ENCODE measurements around the gene VAC14. TPM values are rescaled to one million over a fixed set of nuclear protein-coding genes. Genes with fewer than 3 reads are reported as not detected.

VAC14 gene
- total and polyA plus RNA-seq, 3 donors from 2014 or later: 41.0 to 80.5 (median 61.8) TPM

DNA sequence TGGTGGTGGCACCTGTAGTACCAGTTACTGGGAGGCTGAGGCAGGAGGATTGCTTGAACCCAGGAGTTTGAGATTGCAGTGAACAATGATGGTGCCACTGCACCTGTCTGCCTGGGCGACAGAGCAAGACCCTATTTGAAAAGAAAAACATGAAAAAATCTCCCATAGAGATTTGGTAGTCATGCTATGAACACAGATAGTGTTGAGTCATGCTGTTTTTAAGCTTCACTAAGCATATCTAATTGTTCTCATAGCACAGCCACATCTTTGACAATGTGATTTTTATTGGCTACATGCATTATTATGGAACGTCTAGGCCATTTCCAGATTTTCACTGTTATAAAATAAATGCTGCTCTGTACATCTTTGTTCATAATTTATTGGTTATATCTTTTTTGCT is 148.6 kb downstream of the VAC14 start:
- H3K9me3 ChIP-seq: no peaks in the 10 kb centered on the region
- H3K4me1 ChIP-seq: peaks cover 14% of the 10 kb centered on the region
- intact Hi-C loops (cut with DNase I; ENCODE audit: low total_unique reads): loop anchor here (10.0 kb wide), 1 partner anchor 128 kb away; the partner anchor contains the start of genes COG4 and SF3B3
- no peaks in the 10 kb centered on the region for H3K36me3 ChIP-seq (ENCODE audit: low read depth, missing control alignments)
- H3K4me3 ChIP-seq: no peak overlapping the region
- TF ChIP-seq CTCF (IDR thresholded peaks at IDR 0.05): no peak
- TF ChIP-seq POLR2A (IDR thresholded peaks at IDR 0.05): no peak
- DNase-seq: no peak
- no peak overlapping the region for H3K27ac ChIP-seq
- no peaks in the 10 kb centered on the region for H3K27me3 ChIP-seq
- WGBS, 2 donors: 72 to 80% methylated on average over 2 of the region's 2 CpGs

GRCh38 chr16:70651524-70651923 is 149.4 kb downstream of the VAC14 start:
- 94 to 95% methylated on average over 3 of the region's 3 CpGs for WGBS, 2 donors
- DNase-seq: no peak
- Histone ChIP-seq H3K36me3 (ENCODE audit: low read depth, missing control alignments) (no peaks in the 10 kb centered on the region), H3K27ac (no peak overlapping the region), H3K27me3 (no peaks in the 10 kb centered on the region), H3K4me3 (no peak overlapping the region), H3K9me3 (no peaks in the 10 kb centered on the region), H3K4me1 (peaks cover 22% of the 10 kb centered on the region)
- TF ChIP-seq CTCF (IDR thresholded peaks at IDR 0.05): no peak
- no peak for TF ChIP-seq POLR2A (IDR thresholded peaks at IDR 0.05)
- intact Hi-C loops (cut with DNase I; ENCODE audit: low total_unique reads): loop anchor here (10.0 kb wide), 1 partner anchor 127 kb away; the partner anchor contains the start of genes COG4 and SF3B3

GRCh38 chr16:70650216-70650615 is 150.7 kb downstream of the VAC14 start:
- 65 to 85% methylated on average over 4 of the region's 4 CpGs for WGBS, 2 donors
- Histone ChIP-seq H3K4me3 (no peak overlapping the region), H3K27me3 (no peaks in the 10 kb centered on the region), H3K9me3 (no peaks in the 10 kb centered on the region), H3K27ac (no peak overlapping the region), H3K4me1 (peaks cover 26% of the 10 kb centered on the region), H3K36me3 (ENCODE audit: low read depth, missing control alignments) (no peaks in the 10 kb centered on the region)
- no peak for TF ChIP-seq POLR2A (IDR thresholded peaks at IDR 0.05)
- TF ChIP-seq CTCF (IDR thresholded peaks at IDR 0.05): no peak
- intact Hi-C loops (cut with DNase I; ENCODE audit: low total_unique reads): loop anchor here (10.0 kb wide), 1 partner anchor 125 kb away; the partner anchor contains the start of genes COG4 and SF3B3
- DNase-seq: no peak

DNA sequence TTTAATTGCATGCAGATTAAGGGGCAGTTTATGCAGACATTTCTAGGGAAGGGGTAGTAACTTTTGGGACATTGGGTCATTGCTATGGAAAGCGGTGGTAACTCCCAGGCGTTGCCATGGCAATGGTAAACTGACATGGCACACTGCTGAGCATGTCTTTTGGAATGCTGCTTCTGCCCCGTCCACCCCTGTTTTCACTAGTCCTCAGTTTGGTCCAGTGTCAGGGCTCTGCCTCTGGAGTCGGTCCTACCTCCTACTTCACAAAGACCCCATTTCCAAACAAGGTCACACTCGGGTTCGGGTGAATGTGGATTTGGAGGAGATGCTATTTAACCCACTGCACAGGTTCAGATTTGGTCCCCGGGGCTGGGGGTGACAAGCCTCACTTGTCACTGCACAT is 151.7 kb downstream of the VAC14 start:
- no peak for DNase-seq
- no peak for TF ChIP-seq POLR2A (IDR thresholded peaks at IDR 0.05)
- no peak for TF ChIP-seq CTCF (IDR thresholded peaks at IDR 0.05)
- 88 to 90% methylated on average over 7 of the region's 7 CpGs for WGBS, 2 donors
- no peaks in the 10 kb centered on the region for H3K36me3 ChIP-seq (ENCODE audit: low read depth, missing control alignments)
- intact Hi-C loops (cut with DNase I; ENCODE audit: low total_unique reads): no loop called here
- H3K27me3 ChIP-seq: no peaks in the 10 kb centered on the region
- H3K4me3 ChIP-seq: no peak overlapping the region
- H3K27ac ChIP-seq: no peak overlapping the region
- no peaks in the 10 kb centered on the region for H3K9me3 ChIP-seq
- peaks cover 25% of the 10 kb centered on the region for H3K4me1 ChIP-seq

DNA sequence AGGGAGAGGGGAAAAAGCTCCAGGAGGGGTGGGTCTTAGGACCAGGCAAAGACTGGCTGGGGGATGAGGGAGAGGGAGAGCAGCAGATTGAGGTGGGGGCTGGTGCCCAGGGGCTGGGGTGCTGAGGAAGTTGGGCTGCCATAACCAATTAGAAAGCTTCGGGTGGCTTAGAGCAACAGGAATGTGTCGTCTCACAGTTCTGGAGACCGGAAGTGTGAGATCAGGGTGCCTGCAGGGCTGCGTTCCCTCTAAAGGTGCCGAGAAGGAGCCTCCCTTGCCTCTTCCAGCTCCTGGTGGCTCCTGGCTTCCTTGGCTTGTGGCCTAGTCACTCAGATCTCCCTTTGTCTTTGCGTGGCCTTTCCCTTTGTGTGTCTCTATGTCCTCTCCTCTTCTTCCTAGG is 152.4 kb downstream of the VAC14 start:
- TF ChIP-seq POLR2A (IDR thresholded peaks at IDR 0.05) (no peak), CTCF (IDR thresholded peaks at IDR 0.05) (no peak)
- peaks cover 18% of the 10 kb centered on the region for H3K4me1 ChIP-seq
- H3K9me3 ChIP-seq: no peaks in the 10 kb centered on the region
- intact Hi-C loops (cut with DNase I; ENCODE audit: low total_unique reads): no loop called here
- no peak overlapping the region for H3K4me3 ChIP-seq
- WGBS, 2 donors: 85 to 94% methylated on average over 6 of the region's 6 CpGs
- H3K27ac ChIP-seq: no peak overlapping the region
- no peaks in the 10 kb centered on the region for H3K36me3 ChIP-seq (ENCODE audit: low read depth, missing control alignments)
- DNase-seq: no peak
- no peaks in the 10 kb centered on the region for H3K27me3 ChIP-seq
